Measurements from ENCODE around the gene HLA-DMA.

HLA-DMA gene

GRCh38 chr6:32922083-32922482, 30.8 kb downstream of the HLA-DMA start:
- no peak for DNase-seq (ENCODE audit: low read depth)
- no peak overlapping the region for H3K4me3 ChIP-seq (ENCODE audit: low read depth, low read length)
- TF ChIP-seq, protein P1, sequence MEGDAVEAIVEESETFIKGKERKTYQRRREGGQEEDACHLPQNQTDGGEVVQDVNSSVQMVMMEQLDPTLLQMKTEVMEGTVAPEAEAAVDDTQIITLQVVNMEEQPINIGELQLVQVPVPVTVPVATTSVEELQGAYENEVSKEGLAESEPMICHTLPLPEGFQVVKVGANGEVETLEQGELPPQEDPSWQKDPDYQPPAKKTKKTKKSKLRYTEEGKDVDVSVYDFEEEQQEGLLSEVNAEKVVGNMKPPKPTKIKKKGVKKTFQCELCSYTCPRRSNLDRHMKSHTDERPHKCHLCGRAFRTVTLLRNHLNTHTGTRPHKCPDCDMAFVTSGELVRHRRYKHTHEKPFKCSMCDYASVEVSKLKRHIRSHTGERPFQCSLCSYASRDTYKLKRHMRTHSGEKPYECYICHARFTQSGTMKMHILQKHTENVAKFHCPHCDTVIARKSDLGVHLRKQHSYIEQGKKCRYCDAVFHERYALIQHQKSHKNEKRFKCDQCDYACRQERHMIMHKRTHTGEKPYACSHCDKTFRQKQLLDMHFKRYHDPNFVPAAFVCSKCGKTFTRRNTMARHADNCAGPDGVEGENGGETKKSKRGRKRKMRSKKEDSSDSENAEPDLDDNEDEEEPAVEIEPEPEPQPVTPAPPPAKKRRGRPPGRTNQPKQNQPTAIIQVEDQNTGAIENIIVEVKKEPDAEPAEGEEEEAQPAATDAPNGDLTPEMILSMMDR (IDR thresholded peaks at IDR 0.05; ENCODE audit: low read depth, low read length, missing control alignments), result no peak

DNA sequence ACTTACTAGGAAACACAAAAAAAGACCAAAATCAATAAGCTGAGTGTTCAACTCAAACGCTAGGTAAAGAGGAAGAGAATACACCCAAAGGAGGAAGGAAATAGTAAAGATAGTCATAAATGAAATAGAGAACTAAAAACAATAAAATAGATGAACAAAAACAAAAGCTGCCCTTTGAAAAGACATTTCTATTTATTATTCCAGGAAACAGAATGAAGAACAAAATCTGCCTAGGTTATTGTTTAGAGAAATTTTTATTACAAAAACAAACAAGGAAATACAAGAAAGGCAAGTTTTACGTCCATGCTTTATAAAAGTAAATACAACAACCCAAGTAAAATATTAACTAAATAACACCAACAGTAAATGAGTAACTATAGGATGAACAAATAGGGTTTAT, 32.2 kb downstream of the HLA-DMA start:
- no peak for DNase-seq (ENCODE audit: low read depth)
- TF ChIP-seq, protein P1 (IDR thresholded peaks at IDR 0.05; ENCODE audit: low read depth, low read length, missing control alignments), result no peak

GRCh38 chr6:32912951-32913350, 39.9 kb downstream of the HLA-DMA start:
- no peak overlapping the region for H3K4me3 ChIP-seq (ENCODE audit: low read depth, low read length)
- TF ChIP-seq, protein P1 (IDR thresholded peaks at IDR 0.05; ENCODE audit: low read depth, low read length, missing control alignments), result no peak
- DNase-seq (ENCODE audit: low read depth), result no peak

More for the DNA sequence above, 32.2 kb downstream of the HLA-DMA start:
- H3K4me3 ChIP-seq (ENCODE audit: low read depth, low read length), result no peak overlapping the region

DNA sequence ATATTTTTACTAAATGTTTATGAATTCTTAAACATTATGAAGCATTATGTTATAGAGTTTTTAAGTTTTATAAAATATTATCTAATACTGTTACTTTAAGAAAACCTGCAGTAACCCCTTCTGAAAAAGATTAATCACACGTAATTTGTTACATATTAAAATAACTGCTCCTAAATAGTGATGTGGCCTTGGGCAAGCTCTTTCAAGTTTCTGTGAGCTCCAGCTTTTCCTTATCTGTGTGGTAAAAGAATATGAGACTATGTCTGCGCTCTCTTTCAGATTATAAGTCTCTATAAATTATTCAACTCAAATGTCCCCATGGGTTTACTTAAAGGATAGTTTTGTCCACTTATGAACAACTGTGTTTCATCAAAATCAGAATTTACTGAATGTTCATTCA, 44.0 kb downstream of the HLA-DMA start:
- no peak for DNase-seq (ENCODE audit: low read depth)
- no peak overlapping the region for H3K4me3 ChIP-seq (ENCODE audit: low read depth, low read length)
- TF ChIP-seq, protein P1 (IDR thresholded peaks at IDR 0.05; ENCODE audit: low read depth, low read length, missing control alignments), result no peak

- no peak for DNase-seq (ENCODE audit: low read depth)
- H3K4me3 ChIP-seq (ENCODE audit: low read depth, low read length), result no peak overlapping the region
- TF ChIP-seq, protein P1 (IDR thresholded peaks at IDR 0.05; ENCODE audit: low read depth, low read length, missing control alignments), result no peak
Measured at GRCh38 chr6:32906539-32906938, 46.4 kb downstream of the HLA-DMA start.

GRCh38 chr6:32905078-32905477, 47.8 kb downstream of the HLA-DMA start:
- no peak for DNase-seq (ENCODE audit: low read depth)
- no peak overlapping the region for H3K4me3 ChIP-seq (ENCODE audit: low read depth, low read length)
- TF ChIP-seq, protein P1 (IDR thresholded peaks at IDR 0.05; ENCODE audit: low read depth, low read length, missing control alignments), result no peak

GRCh38 chr6:32903952-32904351, 48.9 kb downstream of the HLA-DMA start:
- no peak overlapping the region for H3K4me3 ChIP-seq (ENCODE audit: low read depth, low read length)
- no peak for DNase-seq (ENCODE audit: low read depth)
- TF ChIP-seq, protein P1 (IDR thresholded peaks at IDR 0.05; ENCODE audit: low read depth, low read length, missing control alignments), result no peak
